DND-41 (cell line): ENCODE measurements around the gene CAPN15.

Source experiments
- ATAC-seq: fragments of 200-7000 bp; cut with Tn5 transposase; 3 replicates; pipeline ENCODE4 v1.9.1; 2021; ENCODE audit warnings: low read depth; ENCODE audit not compliant: insufficient read depth
- DNase-seq: peaks from one replicate; pipeline ENCODE4 v3.0.0-alpha.2; 2020
- H2AFZ ChIP-seq: 2 replicates; pipeline ENCODE4 v1.6.0; 2012; ENCODE audit warnings: low read depth, low read length
- H3K27ac ChIP-seq: 2 replicates; pipeline ENCODE4 v1.5.1; 2012; ENCODE audit warnings: low read length, inconsistent platforms
- H3K27me3 ChIP-seq: fragments of 200-600 bp; sonication (generic); 2 replicates; pipeline ENCODE4 v1.6.0; 2012; ENCODE audit warnings: low read length, mild to moderate bottlenecking, inconsistent platforms; ENCODE audit not compliant: insufficient read depth, poor library complexity
- H3K36me3 ChIP-seq: 2 replicates; pipeline ENCODE4 v1.5.1; 2012; ENCODE audit warnings: low read length, inconsistent platforms; ENCODE audit not compliant: insufficient read depth
- H3K4me1 ChIP-seq: 2 replicates; pipeline ENCODE4 v1.5.1; 2012; ENCODE audit warnings: mild to moderate bottlenecking, low read length; ENCODE audit not compliant: insufficient read depth
- H3K4me2 ChIP-seq: 2 replicates; pipeline ENCODE4 v1.6.0; 2012; ENCODE audit warnings: mild to moderate bottlenecking, moderate library complexity, low read length, inconsistent platforms; ENCODE audit not compliant: insufficient read depth
- H3K4me3 ChIP-seq, 2 experiments: fragments of 200-600 bp in 1 of 2; shearing (Covaris generic) in 1 of 2; 2 replicates each; pipeline ENCODE4 v1.5.1; 2012 to 2016; ENCODE audit warnings: inconsistent platforms in 2 of 2, low read length in 2 of 2, mild to moderate bottlenecking in 2 of 2, low read depth in 1 of 2, moderate library complexity in 1 of 2
- H3K79me2 ChIP-seq: 2 replicates; pipeline ENCODE4 v1.6.0; 2012; ENCODE audit warnings: low read length, inconsistent platforms; ENCODE audit not compliant: insufficient read depth
- H3K9ac ChIP-seq: 2 replicates; pipeline ENCODE4 v1.6.0; 2012; ENCODE audit warnings: low read depth, mild to moderate bottlenecking, inconsistent platforms, low read length, moderate library complexity
- H3K9me3 ChIP-seq: 2 replicates; pipeline ENCODE4 v1.5.1; 2012; ENCODE audit warnings: low read length, moderate library complexity, mild to moderate bottlenecking, inconsistent platforms; ENCODE audit not compliant: insufficient read depth, severe bottlenecking
- H4K20me1 ChIP-seq: 2 replicates; pipeline ENCODE4 v1.6.0; 2012; ENCODE audit warnings: low read length; ENCODE audit not compliant: insufficient read depth
- CTCF ChIP-seq: IDR thresholded peaks from 2 replicates; pipeline ENCODE4 v1.5.1; 2012; ENCODE audit warnings: borderline replicate concordance, low read length, moderate library complexity, mild to moderate bottlenecking; ENCODE audit not compliant: poor library complexity, severe bottlenecking; ENCODE audit errors: extremely low read depth
- EZH2 ChIP-seq: IDR thresholded peaks from 3 replicates; pipeline ENCODE4 v1.6.1; 2012; ENCODE audit warnings: borderline replicate concordance, low read depth, mild to moderate bottlenecking, moderate library complexity, low read length, inconsistent platforms; ENCODE audit not compliant: severe bottlenecking

Gene CAPN15

GRCh38 chr16:565419-566330 is 38.2 kb downstream of the CAPN15 start:
- Histone ChIP-seq H2AFZ (no peak overlapping the region), H3K27ac (no peak overlapping the region), H4K20me1 (0 out of 2 replicates have a peak, but pooled peaks cover 1% of the 10 kb centered on the region), H3K4me3 (no peak overlapping the region), H3K9me3 (no peaks in the 10 kb centered on the region), H3K4me2 (no peak overlapping the region), H3K27me3 (no peaks in the 10 kb centered on the region), H3K79me2 (peaks cover 18% of the 10 kb centered on the region), H3K9ac (peak overlapping the region; percentile 36; the same call in 1 of the 2 replicates), H3K36me3 (no peaks in the 10 kb centered on the region), H3K4me1 (peaks cover 35% of the 10 kb centered on the region)
- no peak for TF ChIP-seq EZH2
- no peak for TF ChIP-seq CTCF
- no peak for DNase-seq
- ATAC-seq: no peak

GRCh38 chr16:566475-567372 is 39.2 kb downstream of the CAPN15 start, which contains the start of gene NHLRC4:
NHLRC4 (plus strand) TSS chr16:567005; CDS start chr16:568048, 1,043 bp downstream.
- Histone ChIP-seq H3K79me2 (peaks cover 28% of the 10 kb centered on the region), H3K36me3 (peaks cover under 1% of the 10 kb centered on the region; the same call in 1 of the 2 replicates), H3K4me1 (peaks cover 44% of the 10 kb centered on the region), H3K9me3 (no peaks in the 10 kb centered on the region), H2AFZ (peak within 1 kb of the TSS; percentile 59), H3K4me2 (peak within 1 kb of the TSS; percentile 43), H3K27me3 (no peaks in the 10 kb centered on the region), H4K20me1 (peaks cover 11% of the 10 kb centered on the region; the same call in 1 of the 2 replicates), H3K9ac (peak within 1 kb of the TSS; percentile 36), H3K4me3 (peak within 1 kb of the TSS in 1 of 2 experiments; percentile 9; a peak in 1 of 4 replicates), H3K27ac (peak within 1 kb of the TSS; percentile 54)
- ATAC-seq: peak; percentile 49
- TF ChIP-seq CTCF: no peak
- no peak for TF ChIP-seq EZH2
- peak; percentile 71 for DNase-seq

- TF ChIP-seq EZH2: no peak
- no peak for TF ChIP-seq CTCF
- H3K4me2 ChIP-seq: peak overlapping the region; percentile 43
- ATAC-seq: no peak
Observed at GRCh38 chr16:567373-568256, 40.1 kb downstream of the CAPN15 start.

More at GRCh38 chr16:567373-568256, 40.1 kb downstream of the CAPN15 start:
- peaks cover 37% of the 10 kb centered on the region for H3K79me2 ChIP-seq
- peaks cover 49% of the 10 kb centered on the region for H3K4me1 ChIP-seq
- peak overlapping the region; percentile 54 for H3K27ac ChIP-seq
- no peaks in the 10 kb centered on the region for H3K9me3 ChIP-seq
- H4K20me1 ChIP-seq: peaks cover 18% of the 10 kb centered on the region; the same call in 1 of the 2 replicates
- peaks cover 9% of the 10 kb centered on the region for H3K36me3 ChIP-seq
- H3K27me3 ChIP-seq: no peaks in the 10 kb centered on the region
- peak overlapping the region; percentile 59 for H2AFZ ChIP-seq
- DNase-seq: no peak
- H3K9ac ChIP-seq: peak overlapping the region; percentile 36
- no peak overlapping the region; a peak in 1 of 4 replicates for H3K4me3 ChIP-seq
